ENCODE measurements around the gene PKIG. TPM values are rescaled to one million over a fixed set of nuclear protein-coding genes. Genes with fewer than 3 reads are reported as not detected.

The PKIG gene
- total and polyA plus RNA-seq, 2 donors (not counting 3 experiments of a cell fraction or from before 2014, with no cell fraction given), result 135 to 167 TPM

DNA sequence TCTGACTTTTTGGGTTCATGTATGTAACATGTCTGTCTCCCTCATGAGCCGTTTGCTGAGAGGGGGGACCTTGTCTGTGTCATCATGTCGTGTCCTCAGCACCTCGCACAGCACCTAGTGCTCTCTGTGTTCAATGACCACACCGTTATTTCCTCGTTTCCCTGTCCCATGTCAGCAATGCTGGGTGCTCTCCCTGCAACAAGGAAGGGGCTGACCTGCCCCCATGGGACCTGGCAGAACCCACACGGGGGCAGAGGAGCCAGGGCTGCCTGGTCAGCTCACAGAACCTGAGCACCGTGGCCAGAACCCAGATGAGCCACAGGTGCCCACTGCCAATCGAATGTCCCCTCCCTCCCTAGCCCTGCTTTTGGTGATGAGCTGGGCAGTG, 61.8 kb downstream of the PKIG start:
- intact Hi-C loops (cut with micrococcal nuclease), result no loop called here
- Histone ChIP-seq H3K79me2 (ENCODE audit: control insufficient read depth, insufficient read depth, low read length) (no peaks in the 10 kb centered on the region), H3K9me1 (replicated peaks; ENCODE audit: control insufficient read depth, extremely low read depth, insufficient read depth, low read length) (no peaks in the 10 kb centered on the region), H3K4me2 (ENCODE audit: insufficient read depth, low read length) (no peak overlapping the region), H3K9ac (replicated peaks; ENCODE audit: extremely low read depth, insufficient read depth, low read length) (peak overlapping the region; percentile 70), H3K4me1 (ENCODE audit: control insufficient read depth, extremely low read depth, insufficient read depth, low read length) (peaks cover 48% of the 10 kb centered on the region), H4K20me1 (replicated peaks; ENCODE audit: control insufficient read depth, extremely low read depth, insufficient read depth, low read length) (no peaks in the 10 kb centered on the region), H3K4me3 (replicated peaks in 1 of 3; ENCODE audit: insufficient read depth in 1 of 3, low read depth in 1 of 3, low read length in 3 of 3) (no peak overlapping the region), H3K9me3 (replicated peaks; ENCODE audit: control insufficient read depth, insufficient read depth, low read length) (no peaks in the 10 kb centered on the region), H3K27me3 (ENCODE audit: control insufficient read depth in 2 of 2, insufficient read depth in 2 of 2, low read length in 2 of 2) (no peaks in the 10 kb centered on the region), H3K27ac (ENCODE audit: insufficient read depth, low read depth, low read length) (peak overlapping the region; percentile 98), H3K36me3 (ENCODE audit: control insufficient read depth in 2 of 2, extremely low read depth in 1 of 2, insufficient read depth in 2 of 2, low read length in 2 of 2) (no peaks in the 10 kb centered on the region), H2AFZ (ENCODE audit: low read depth, low read length) (no peak overlapping the region)
- TF ChIP-seq, protein P1, sequence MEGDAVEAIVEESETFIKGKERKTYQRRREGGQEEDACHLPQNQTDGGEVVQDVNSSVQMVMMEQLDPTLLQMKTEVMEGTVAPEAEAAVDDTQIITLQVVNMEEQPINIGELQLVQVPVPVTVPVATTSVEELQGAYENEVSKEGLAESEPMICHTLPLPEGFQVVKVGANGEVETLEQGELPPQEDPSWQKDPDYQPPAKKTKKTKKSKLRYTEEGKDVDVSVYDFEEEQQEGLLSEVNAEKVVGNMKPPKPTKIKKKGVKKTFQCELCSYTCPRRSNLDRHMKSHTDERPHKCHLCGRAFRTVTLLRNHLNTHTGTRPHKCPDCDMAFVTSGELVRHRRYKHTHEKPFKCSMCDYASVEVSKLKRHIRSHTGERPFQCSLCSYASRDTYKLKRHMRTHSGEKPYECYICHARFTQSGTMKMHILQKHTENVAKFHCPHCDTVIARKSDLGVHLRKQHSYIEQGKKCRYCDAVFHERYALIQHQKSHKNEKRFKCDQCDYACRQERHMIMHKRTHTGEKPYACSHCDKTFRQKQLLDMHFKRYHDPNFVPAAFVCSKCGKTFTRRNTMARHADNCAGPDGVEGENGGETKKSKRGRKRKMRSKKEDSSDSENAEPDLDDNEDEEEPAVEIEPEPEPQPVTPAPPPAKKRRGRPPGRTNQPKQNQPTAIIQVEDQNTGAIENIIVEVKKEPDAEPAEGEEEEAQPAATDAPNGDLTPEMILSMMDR (IDR thresholded peaks at IDR 0.05; ENCODE audit: extremely low read depth in 1 of 2, insufficient read depth in 1 of 2, low read depth in 1 of 2, low read length in 2 of 2), result no peak
- TF ChIP-seq POLR2A (IDR thresholded peaks at IDR 0.05; ENCODE audit: low read depth, low read length) (no peak), JUN (IDR thresholded peaks at IDR 0.05; ENCODE audit: borderline replicate concordance, insufficient read depth, insufficient read length, low read depth) (no peak)
- TF ChIP-seq, protein P2, sequence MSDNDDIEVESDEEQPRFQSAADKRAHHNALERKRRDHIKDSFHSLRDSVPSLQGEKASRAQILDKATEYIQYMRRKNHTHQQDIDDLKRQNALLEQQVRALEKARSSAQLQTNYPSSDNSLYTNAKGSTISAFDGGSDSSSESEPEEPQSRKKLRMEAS (IDR thresholded peaks at IDR 0.05; ENCODE audit: insufficient read depth, insufficient read length), result no peak
- POLR2A ChIA-PET, result no interaction called here
- DNase-seq (ENCODE audit: low read depth, low spot score), result no peak
- dilution Hi-C loops (cut with MboI; ENCODE audit: extremely low pct_ligation_motif_present, low sequenced_read_pairs), result no loop called here
- BruUV-seq (replicated peaks), result TSS peak; percentile 59
- FAIRE-seq, result no peak
- CTCF ChIA-PET, result interaction anchor here (2.7 to 6.5 kb wide), 2 partner anchors 40 to 88 kb away, joined by 10 to 39 read pairs; no protein-coding TSS in a partner anchor

DNA sequence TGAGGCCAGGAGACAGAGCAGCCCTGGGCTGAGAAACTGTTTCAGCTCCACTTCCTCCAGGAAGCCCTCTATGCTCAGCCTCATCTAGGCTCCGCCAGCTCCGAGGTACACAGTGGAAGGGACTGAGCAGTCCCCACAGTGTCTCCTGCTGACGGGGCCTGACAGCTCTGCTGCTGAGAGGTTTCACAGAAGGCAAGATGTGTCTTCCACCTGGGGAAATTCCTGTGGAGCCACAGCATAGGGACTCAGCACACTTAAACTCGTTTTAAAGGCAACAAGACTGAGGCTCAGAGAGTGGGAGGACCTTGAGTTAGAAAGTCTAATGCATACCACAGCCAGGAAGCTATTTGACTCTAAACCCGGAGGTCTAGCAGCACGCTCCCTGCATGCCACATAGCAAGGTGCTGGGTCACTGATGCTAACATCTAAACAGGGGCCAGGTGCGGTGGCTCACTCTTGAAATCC, 62.3 kb downstream of the PKIG start:
- ChIA-PET POLR2A (no interaction called here), CTCF (interaction anchor here (1.0 to 6.5 kb wide), 4 partner anchors 9 to 90 kb away, joined by 3 to 39 read pairs (median 6); no protein-coding TSS in a partner anchor)
- Histone ChIP-seq H3K36me3 (ENCODE audit: control insufficient read depth in 2 of 2, extremely low read depth in 1 of 2, insufficient read depth in 2 of 2, low read length in 2 of 2) (no peaks in the 10 kb centered on the region), H2AFZ (ENCODE audit: low read depth, low read length) (no peak overlapping the region), H3K9me3 (replicated peaks; ENCODE audit: control insufficient read depth, insufficient read depth, low read length) (no peaks in the 10 kb centered on the region), H3K27me3 (ENCODE audit: control insufficient read depth in 2 of 2, insufficient read depth in 2 of 2, low read length in 2 of 2) (no peaks in the 10 kb centered on the region), H3K27ac (ENCODE audit: insufficient read depth, low read depth, low read length) (peak overlapping the region; percentile 98), H3K79me2 (ENCODE audit: control insufficient read depth, insufficient read depth, low read length) (no peaks in the 10 kb centered on the region), H3K4me3 (replicated peaks in 1 of 3; ENCODE audit: insufficient read depth in 1 of 3, low read depth in 1 of 3, low read length in 3 of 3) (no peak overlapping the region), H3K9me1 (replicated peaks; ENCODE audit: control insufficient read depth, extremely low read depth, insufficient read depth, low read length) (no peaks in the 10 kb centered on the region), H3K9ac (replicated peaks; ENCODE audit: extremely low read depth, insufficient read depth, low read length) (peak overlapping the region; percentile 70), H3K4me1 (ENCODE audit: control insufficient read depth, extremely low read depth, insufficient read depth, low read length) (peaks cover 48% of the 10 kb centered on the region), H4K20me1 (replicated peaks; ENCODE audit: control insufficient read depth, extremely low read depth, insufficient read depth, low read length) (no peaks in the 10 kb centered on the region), H3K4me2 (ENCODE audit: insufficient read depth, low read length) (no peak overlapping the region)
- peak; percentile 15 for FAIRE-seq
- no peak for DNase-seq (ENCODE audit: low read depth, low spot score)
- BruUV-seq (replicated peaks), result no TSS peak
- TF ChIP-seq FOS (IDR thresholded peaks at IDR 0.05; ENCODE audit: borderline replicate concordance, insufficient read depth, low read length), result no peak
- no peak for TF ChIP-seq JUN (IDR thresholded peaks at IDR 0.05; ENCODE audit: borderline replicate concordance, insufficient read depth, insufficient read length, low read depth)
- TF ChIP-seq GATA2 (IDR thresholded peaks at IDR 0.05; ENCODE audit: insufficient read depth, insufficient read length, low read depth, low read length), result no peak
- no peak for TF ChIP-seq POLR2A (IDR thresholded peaks at IDR 0.05; ENCODE audit: low read depth, low read length)
- no peak for TF ChIP-seq EZH2 (IDR thresholded peaks at IDR 0.05; ENCODE audit: borderline replicate concordance, low read depth, low read length, severe bottlenecking)
- TF ChIP-seq, protein P1 (IDR thresholded peaks at IDR 0.05; ENCODE audit: extremely low read depth in 1 of 2, insufficient read depth in 1 of 2, low read depth in 1 of 2, low read length in 2 of 2), result no peak
- no peak for TF ChIP-seq POLR2AphosphoS5 (IDR thresholded peaks at IDR 0.05; ENCODE audit: insufficient read depth, low read depth, low read length)
- TF ChIP-seq, protein P2 (IDR thresholded peaks at IDR 0.05; ENCODE audit: insufficient read depth, insufficient read length), result no peak
- TF ChIP-seq MYC (IDR thresholded peaks at IDR 0.05; ENCODE audit: low read depth, low read length), result no peak
- intact Hi-C loops (cut with micrococcal nuclease) (no loop called here), dilution Hi-C loops (cut with MboI; ENCODE audit: extremely low pct_ligation_motif_present, low sequenced_read_pairs) (no loop called here)
